Mammary epithelial cell (primary cell): ENCODE data around the gene SLC6A11.

Experiments used
- CTCF ChIP-seq, 2 donors: IDR thresholded peaks in 1 of 2; conservative IDR thresholded peaks in 1 of 2; 2 replicates each; pipeline ENCODE4 v1.5.1; 2011 to 2012; ENCODE audit warnings: inconsistent platforms in 2 of 2, low read length in 2 of 2, mild to moderate bottlenecking in 2 of 2, control low read depth in 1 of 2, low read depth in 1 of 2; ENCODE audit not compliant: insufficient read depth in 1 of 2; ENCODE audit errors: extremely low read depth in 1 of 2
- EZH2 ChIP-seq: IDR thresholded peaks from 2 replicates; pipeline ENCODE4 v1.6.1; 2012; ENCODE audit warnings: low read length, inconsistent platforms, borderline replicate concordance

GRCh38 chr3:10974131-10974530 is 158.1 kb downstream of the SLC6A11 start:
- TF ChIP-seq CTCF (conservative IDR thresholded peaks at IDR 0.05 in 1 of 2, IDR thresholded peaks at IDR 0.05 in 1 of 2; ENCODE audit: extremely low read depth in 1 of 2, insufficient read depth in 1 of 2, low read depth in 1 of 2, low read length in 2 of 2) (no peak), EZH2 (no peak)
